Naive B cell (primary cell): ENCODE results near the gene MYBPC1. TPM values are rescaled to one million over a fixed set of nuclear protein-coding genes. Genes with fewer than 3 reads are reported as not detected.
A peak's percentile ranks its signal among the peaks of the same experiment; 100 is the strongest.
"Not testable (repeated sequence)": the region's sequence is repeated elsewhere in the genome, so short reads cannot be mapped to it uniquely, and the experiment has no call there.

Experiments used
- ATAC-seq, 2 donors: fragments of 150-1000 bp; cut with Tn5 transposase; 2 replicates each; pipeline ENCODE4 v1.10.0; 2021; ENCODE audit warnings: low read depth in 2 of 2, mild to moderate bottlenecking in 2 of 2, moderate library complexity in 2 of 2
- DNase-seq: peaks from one replicate; pipeline ENCODE4 v3.0.0; 2022
- H3K27ac Mint-ChIP-seq, 6 donors: one replicate each; pipeline ENCODE4 v1.8.0; 2020 to 2022; ENCODE audit warnings: mild to moderate bottlenecking in 6 of 6, mixed read lengths in 6 of 6, moderate library complexity in 5 of 6, inconsistent platforms in 2 of 6
- H3K27me3 Mint-ChIP-seq, 3 donors: one replicate each; pipeline ENCODE4 v1.8.0; 2021 to 2022; ENCODE audit warnings: mixed read lengths in 3 of 3, mild to moderate bottlenecking in 1 of 3
- H3K36me3 Mint-ChIP-seq, 2 donors: one replicate each; pipeline ENCODE4 v1.8.0; 2020 to 2022; ENCODE audit warnings: mixed read lengths in 2 of 2, inconsistent platforms in 1 of 2, mild to moderate bottlenecking in 1 of 2
- H3K4me1 Mint-ChIP-seq, 3 donors: one replicate each; pipeline ENCODE4 v1.8.0; 2020 to 2022; ENCODE audit warnings: mixed read lengths in 3 of 3, inconsistent platforms in 1 of 3, mild to moderate bottlenecking in 1 of 3, moderate library complexity in 1 of 3
- H3K4me3 Mint-ChIP-seq, 8 donors: one replicate each; pipeline ENCODE4 v1.8.0; 2020 to 2022; ENCODE audit warnings: mild to moderate bottlenecking in 8 of 8, mixed read lengths in 8 of 8, moderate library complexity in 8 of 8, inconsistent platforms in 2 of 8
- H3K9me3 Mint-ChIP-seq, 7 donors: one replicate each; pipeline ENCODE4 v1.8.0; 2020 to 2022; ENCODE audit warnings: mixed read lengths in 7 of 7, mild to moderate bottlenecking in 5 of 7, inconsistent platforms in 2 of 7, moderate library complexity in 1 of 7
- polyA plus RNA-seq, 6 donors: library from polyadenylated mRNA; unstranded; fragments of 300-500 nt; fragmentation: Illumina TruSeq; gene quantifications; one replicate each; pipeline ENCODE4 v1.2.3, GENCODE V29; 2021; ENCODE audit warnings: low read depth in 6 of 6

Gene MYBPC1
- polyA plus RNA-seq, 6 donors from 2014 or later, result not detected

DNA sequence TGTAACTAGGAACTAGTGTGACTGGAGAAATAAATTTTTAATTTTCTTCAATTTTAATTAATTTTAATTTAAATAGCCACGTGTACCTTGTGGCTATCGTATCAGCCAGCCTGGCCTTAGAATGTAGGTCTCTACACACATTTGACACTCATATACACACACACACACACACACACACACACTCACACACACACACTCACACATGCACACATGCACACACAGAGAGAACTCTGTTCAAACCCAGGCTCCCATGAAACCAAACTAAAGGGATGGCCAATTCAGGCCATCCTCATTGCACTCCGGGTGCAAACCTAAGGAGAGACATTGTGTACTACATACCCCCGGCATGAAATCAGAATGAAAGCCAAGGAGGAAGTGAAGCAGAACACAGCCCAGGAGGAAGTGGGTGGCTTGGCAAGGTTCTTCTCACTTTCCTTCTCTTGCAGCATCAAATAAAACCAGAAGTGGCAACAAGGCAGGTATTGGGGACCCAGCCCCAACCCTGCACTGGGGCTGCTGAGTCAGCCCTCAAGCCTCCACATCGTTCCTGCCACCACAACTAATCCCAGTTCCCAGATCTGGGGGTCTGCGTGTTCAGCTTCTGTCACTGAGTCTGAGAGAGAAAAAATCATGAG is 76.5 kb downstream of the MYBPC1 start:
- H3K27ac Mint-ChIP-seq, result peak overlapping the region; percentile 58 to 97 (median 80)
- peak; percentile 71 for DNase-seq
- H3K36me3 Mint-ChIP-seq, result no peaks in the 10 kb centered on the region
- peak; percentile 96 to 97 for ATAC-seq
- peaks cover 0 to 3% (median 0%) of the 10 kb centered on the region in 3 donors for H3K27me3 Mint-ChIP-seq
- H3K9me3 Mint-ChIP-seq, result peaks cover 0 to 3% (median 0%) of the 10 kb centered on the region in 7 donors
- H3K4me3 Mint-ChIP-seq, result peak overlapping the region; percentile 6 to 86 (median 69)
- peaks cover 17 to 30% (median 19%) of the 10 kb centered on the region in 3 donors for H3K4me1 Mint-ChIP-seq

DNA sequence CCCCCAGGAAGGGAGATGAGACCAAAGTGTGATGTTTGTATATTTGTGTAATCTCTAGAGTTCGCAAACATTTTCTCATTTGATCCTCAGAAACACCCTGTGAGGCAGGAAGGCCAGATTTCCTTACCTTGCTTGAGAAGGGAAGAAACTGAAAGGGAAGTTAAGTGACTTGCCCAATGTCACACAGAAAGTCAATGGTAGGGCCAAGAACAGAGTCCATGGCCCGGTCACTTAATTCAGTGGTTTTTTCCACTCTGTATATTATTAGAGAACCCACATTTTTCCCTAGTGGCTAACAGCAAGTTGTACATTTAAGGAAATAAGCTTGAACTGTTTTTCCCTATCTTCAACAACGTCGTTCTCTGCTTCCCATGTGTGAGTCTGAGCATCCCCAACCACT is 77.1 kb downstream of the MYBPC1 start:
- DNase-seq (no peak), ATAC-seq (no peak)
- H3K27ac Mint-ChIP-seq, result peak overlapping the region in 5 of 6 donors; percentile 56 to 83 (median 67)

DNA sequence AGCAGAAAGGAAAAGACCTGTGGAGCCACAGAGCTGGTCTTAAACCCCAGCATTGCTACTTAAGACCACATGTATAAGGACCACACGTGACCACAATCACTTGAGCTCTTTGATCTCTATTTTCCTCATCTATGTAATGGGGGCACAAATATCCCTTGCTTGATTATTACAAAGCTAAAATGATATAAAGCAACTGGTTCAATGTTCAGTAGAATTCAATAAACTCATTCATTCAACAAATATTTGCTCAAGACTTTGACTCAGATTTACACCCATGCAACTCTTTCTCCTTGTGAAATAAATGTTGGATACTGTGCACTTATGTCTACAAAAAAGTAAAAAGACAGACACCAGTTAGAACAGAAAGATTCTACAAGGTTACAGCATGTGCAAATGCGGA is 80.8 kb downstream of the MYBPC1 start:
- DNase-seq (no peak), ATAC-seq (no peak)
- peaks cover 0 to 3% (median 0%) of the 10 kb centered on the region in 7 donors for H3K9me3 Mint-ChIP-seq
- no peaks in the 10 kb centered on the region for H3K36me3 Mint-ChIP-seq
- no peak overlapping the region for H3K4me3 Mint-ChIP-seq
- H3K27me3 Mint-ChIP-seq, result no peaks in the 10 kb centered on the region
- no peak overlapping the region for H3K27ac Mint-ChIP-seq
- H3K4me1 Mint-ChIP-seq, result peaks cover 15 to 24% (median 19%) of the 10 kb centered on the region in 3 donors

More for the DNA sequence above, 77.1 kb downstream of the MYBPC1 start:
- peaks cover 0 to 3% (median 0%) of the 10 kb centered on the region in 7 donors for H3K9me3 Mint-ChIP-seq
- no peaks in the 10 kb centered on the region for H3K27me3 Mint-ChIP-seq
- H3K4me3 Mint-ChIP-seq, result peak overlapping the region in 5 of 8 donors; percentile 45 to 86 (median 76)
- H3K4me1 Mint-ChIP-seq, result peaks cover 17 to 30% (median 19%) of the 10 kb centered on the region in 3 donors
- H3K36me3 Mint-ChIP-seq, result no peaks in the 10 kb centered on the region

DNA sequence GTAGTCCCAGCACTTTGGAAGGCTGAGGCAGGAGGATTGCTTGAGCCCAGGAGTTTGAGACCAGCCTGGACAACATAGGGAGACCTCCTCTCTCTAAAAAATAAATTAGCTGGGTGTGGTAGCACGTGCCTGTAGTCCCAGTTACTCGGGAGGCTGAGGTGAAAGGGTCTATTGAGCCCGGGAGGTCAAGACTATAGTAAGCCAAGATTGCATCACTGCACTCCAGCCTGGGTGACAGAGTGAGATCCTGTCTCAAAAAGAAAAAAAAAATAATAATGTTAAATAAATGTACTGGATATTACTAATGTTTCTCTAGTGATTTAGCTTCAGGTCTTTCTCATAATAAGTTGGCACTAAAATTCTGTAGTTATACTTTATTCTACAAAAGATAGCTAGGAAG is 81.7 kb downstream of the MYBPC1 start:
- H3K4me3 Mint-ChIP-seq, H3K36me3 Mint-ChIP-seq: not testable (repeated sequence)

DNA sequence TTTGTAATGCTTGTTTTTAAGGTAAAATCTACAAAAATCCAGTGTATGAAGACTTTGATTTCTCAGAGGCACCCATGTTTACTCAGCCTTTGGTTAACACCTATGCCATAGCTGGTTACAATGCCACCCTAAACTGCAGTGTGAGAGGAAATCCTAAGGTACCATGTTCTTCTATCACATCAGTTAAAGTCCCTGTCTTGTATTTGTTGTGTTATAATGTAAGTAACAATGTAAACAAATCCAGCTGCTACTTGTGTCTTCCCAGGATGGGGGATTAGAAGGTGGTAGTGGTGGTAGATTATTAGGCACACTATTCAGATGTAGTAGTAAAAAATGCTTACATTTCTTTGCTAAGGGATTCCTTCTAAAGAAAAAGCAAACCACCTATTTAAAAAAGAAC is 83.3 kb downstream of the MYBPC1 start:
- H3K9me3 Mint-ChIP-seq, result no peaks in the 10 kb centered on the region
- H3K27ac Mint-ChIP-seq, result peak overlapping the region in 1 of 6 donors; percentile 33
- H3K4me3 Mint-ChIP-seq, result no peak overlapping the region
- peaks cover 3 to 7% (median 6%) of the 10 kb centered on the region in 3 donors for H3K4me1 Mint-ChIP-seq
- H3K36me3 Mint-ChIP-seq, result no peaks in the 10 kb centered on the region
- DNase-seq (no peak), ATAC-seq (no peak)
- H3K27me3 Mint-ChIP-seq, result no peaks in the 10 kb centered on the region

More for the DNA sequence above, 81.7 kb downstream of the MYBPC1 start:
- Mint-ChIP-seq H3K27ac (peak overlapping the region in 1 of 6 donors; percentile 13), H3K4me1 (peaks cover 7 to 16% (median 10%) of the 10 kb centered on the region in 3 donors)
- H3K9me3 Mint-ChIP-seq, ATAC-seq, H3K27me3 Mint-ChIP-seq, DNase-seq: not testable (repeated sequence)

DNA sequence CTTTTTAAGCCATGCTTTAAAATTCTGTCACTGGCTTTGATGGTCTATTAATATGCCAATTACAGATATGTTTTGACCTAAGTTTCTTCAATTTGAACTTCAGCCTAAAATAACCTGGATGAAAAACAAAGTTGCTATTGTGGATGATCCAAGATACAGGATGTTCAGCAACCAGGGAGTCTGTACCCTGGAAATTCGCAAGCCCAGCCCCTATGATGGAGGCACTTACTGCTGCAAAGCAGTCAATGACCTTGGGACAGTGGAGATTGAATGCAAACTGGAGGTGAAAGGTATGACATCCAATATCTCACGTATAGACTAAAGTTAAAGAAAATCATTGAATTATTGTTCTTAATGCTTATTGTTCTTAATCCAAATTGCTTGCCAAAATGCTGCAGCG is 85.5 kb downstream of the MYBPC1 start:
- DNase-seq (no peak), ATAC-seq (no peak)
- Mint-ChIP-seq H3K27me3 (no peaks in the 10 kb centered on the region), H3K4me1 (peaks cover 3 to 7% (median 6%) of the 10 kb centered on the region in 3 donors), H3K36me3 (no peaks in the 10 kb centered on the region), H3K27ac (no peak overlapping the region), H3K9me3 (no peaks in the 10 kb centered on the region), H3K4me3 (no peak overlapping the region)

DNA sequence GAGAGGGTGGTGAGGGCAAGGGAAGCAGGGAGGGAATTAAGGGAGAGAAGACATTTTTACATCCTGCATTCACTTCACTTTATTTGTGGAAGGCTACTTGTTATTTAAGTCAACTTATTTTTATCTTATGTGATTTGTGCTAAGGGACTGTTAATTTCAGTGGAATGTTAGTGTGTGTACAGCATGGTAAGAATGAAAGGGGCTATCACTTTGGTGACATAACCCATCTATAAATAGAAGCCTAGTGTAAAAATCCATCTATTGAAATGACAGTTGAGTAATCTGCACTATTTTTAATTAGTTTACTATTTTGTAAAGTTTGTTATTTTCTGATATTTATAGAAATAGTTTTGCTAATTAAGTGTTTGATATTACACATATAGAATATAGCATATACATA is 85.9 kb downstream of the MYBPC1 start:
- Mint-ChIP-seq H3K4me3 (no peak overlapping the region), H3K4me1 (peaks cover 3 to 7% (median 6%) of the 10 kb centered on the region in 3 donors), H3K27ac (no peak overlapping the region), H3K36me3 (no peaks in the 10 kb centered on the region), H3K27me3 (no peaks in the 10 kb centered on the region), H3K9me3 (no peaks in the 10 kb centered on the region)
- DNase-seq (no peak), ATAC-seq (no peak)

DNA sequence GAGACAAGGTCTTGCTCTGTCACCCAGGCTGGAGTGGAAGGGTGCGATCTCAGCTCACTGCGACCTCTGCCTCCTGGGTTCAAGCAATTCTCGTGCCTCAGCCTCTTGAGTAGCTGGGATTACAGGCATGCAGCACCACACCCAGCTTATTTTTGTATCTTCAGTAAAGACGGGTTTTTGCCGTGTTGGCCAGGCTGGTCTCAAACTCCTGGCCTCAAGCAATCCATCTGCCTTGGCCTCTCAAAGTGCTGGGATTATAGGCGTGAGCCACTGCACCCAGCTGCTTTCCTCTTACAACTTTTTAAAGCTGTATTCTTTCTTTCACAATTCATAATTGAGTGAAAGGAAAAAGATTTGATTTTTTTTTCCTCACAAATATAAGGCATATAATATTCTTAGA is 86.9 kb downstream of the MYBPC1 start:
- not testable (repeated sequence) for H3K4me3 Mint-ChIP-seq, H3K27me3 Mint-ChIP-seq, H3K4me1 Mint-ChIP-seq, H3K27ac Mint-ChIP-seq, ATAC-seq, H3K36me3 Mint-ChIP-seq, DNase-seq, H3K9me3 Mint-ChIP-seq

DNA sequence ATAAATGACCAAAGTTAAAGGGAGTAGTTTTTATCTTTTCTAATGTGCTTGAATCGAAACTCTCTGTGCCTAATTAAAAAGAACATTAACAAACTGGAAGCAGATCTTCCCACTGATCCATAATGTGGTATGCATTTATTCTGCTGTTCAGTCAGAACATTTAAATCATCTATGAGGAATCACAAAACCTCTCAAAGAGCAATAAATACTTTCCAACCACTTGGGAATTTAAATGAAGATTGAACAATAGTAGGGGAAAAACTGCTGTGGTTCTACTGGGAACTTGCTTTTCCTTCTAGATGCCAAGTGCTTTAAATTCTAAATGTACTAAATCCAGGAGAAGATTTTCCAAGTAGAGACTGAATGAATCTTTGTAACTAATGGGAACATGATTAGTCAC is 90.3 kb downstream of the MYBPC1 start:
- no peak for ATAC-seq
- no peak for DNase-seq
- H3K4me1 Mint-ChIP-seq, result peaks cover 0 to 4% (median 0%) of the 10 kb centered on the region in 3 donors
- H3K27me3 Mint-ChIP-seq, result no peaks in the 10 kb centered on the region
- H3K36me3 Mint-ChIP-seq, result no peaks in the 10 kb centered on the region
- H3K27ac Mint-ChIP-seq, result no peak overlapping the region
- H3K9me3 Mint-ChIP-seq, result no peaks in the 10 kb centered on the region
- no peak overlapping the region for H3K4me3 Mint-ChIP-seq

DNA sequence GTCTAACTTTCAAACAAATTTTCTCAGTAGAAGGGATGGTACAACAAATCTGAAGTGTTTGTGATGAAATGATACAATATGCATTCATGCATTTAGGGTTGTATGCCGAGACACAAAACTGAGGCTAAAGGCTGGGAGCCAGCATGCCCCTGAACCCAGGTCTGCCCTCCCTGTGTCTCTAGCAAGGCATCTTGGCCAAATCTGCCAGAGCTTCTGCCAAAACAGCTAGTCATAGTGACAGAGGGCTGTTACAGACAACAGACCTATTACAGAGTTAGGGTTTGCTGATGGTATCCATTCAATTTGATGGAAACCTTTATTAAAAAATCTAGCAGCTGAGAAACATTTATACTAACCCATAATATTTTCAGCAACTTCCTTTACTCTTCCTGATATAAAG is 91.4 kb downstream of the MYBPC1 start:
- peak overlapping the region in 1 of 6 donors; percentile 37 for H3K27ac Mint-ChIP-seq
- H3K9me3 Mint-ChIP-seq, result no peaks in the 10 kb centered on the region
- ATAC-seq (no peak), DNase-seq (no peak)
- peaks cover 0 to 4% (median 2%) of the 10 kb centered on the region in 3 donors for H3K4me1 Mint-ChIP-seq
- H3K4me3 Mint-ChIP-seq, result no peak overlapping the region
- no peaks in the 10 kb centered on the region for H3K36me3 Mint-ChIP-seq
- H3K27me3 Mint-ChIP-seq, result no peaks in the 10 kb centered on the region

DNA sequence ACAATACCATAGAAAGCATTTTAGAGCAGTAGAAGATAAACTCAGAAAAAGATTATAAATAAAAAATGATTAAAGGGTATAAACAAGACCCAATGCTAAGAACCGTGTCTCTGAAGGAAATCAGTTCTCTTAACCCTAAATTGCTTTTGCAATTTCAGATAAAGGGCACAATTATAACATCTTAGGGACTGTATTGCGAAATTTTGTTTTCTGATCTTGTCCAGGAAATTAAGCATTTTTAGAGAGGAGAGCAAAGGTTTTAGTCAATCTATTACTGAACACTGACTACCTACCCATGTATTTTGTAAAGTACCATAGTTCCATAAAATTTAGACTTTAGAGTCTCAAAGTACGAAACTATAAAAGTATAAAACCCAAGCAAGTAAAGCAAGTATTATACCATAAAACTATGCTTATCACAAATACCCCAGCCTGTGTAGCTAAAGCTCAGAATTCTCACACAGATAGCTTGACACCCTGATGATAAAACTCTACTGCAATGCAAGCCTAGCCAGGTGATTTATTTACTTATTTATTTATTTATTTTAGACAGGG is 95.8 kb downstream of the MYBPC1 start:
- Mint-ChIP-seq H3K36me3 (no peaks in the 10 kb centered on the region), H3K9me3 (no peaks in the 10 kb centered on the region), H3K27ac (peak overlapping the region in 1 of 6 donors; percentile 27), H3K4me1 (peaks cover 6 to 13% (median 12%) of the 10 kb centered on the region in 3 donors), H3K4me3 (no peak overlapping the region), H3K27me3 (no peaks in the 10 kb centered on the region)
- ATAC-seq (no peak), DNase-seq (no peak)

DNA sequence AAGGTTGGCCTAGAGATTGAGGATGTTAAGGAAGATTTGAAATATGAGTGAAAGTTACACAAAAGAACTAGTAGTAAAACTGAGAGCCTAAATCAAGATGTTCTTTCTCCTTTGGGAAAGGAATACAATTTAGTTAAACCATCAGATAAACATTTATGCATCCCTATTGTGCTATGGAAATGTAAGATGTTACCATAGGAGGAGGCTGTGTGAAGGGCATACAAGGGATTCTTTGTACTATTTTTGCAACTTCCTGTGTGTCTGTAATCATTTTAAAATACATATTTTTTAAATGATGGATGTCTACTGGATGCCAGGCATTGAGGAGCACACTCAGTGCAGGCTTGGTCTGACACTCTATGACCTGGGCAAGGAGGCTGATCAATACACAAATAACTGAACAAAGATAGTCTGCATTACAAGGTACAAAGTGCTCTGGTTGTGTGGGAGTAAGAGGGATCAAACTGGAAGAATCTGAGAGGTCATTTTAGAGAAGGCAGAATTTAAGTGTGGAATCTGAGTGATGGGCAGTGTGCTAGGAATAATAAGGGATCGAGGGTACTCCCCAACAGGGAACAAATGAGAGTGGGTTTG is 96.8 kb downstream of the MYBPC1 start:
- ATAC-seq, result no peak
- DNase-seq, result no peak
- no peaks in the 10 kb centered on the region for H3K9me3 Mint-ChIP-seq
- H3K4me3 Mint-ChIP-seq, result peak overlapping the region in 1 of 8 donors; percentile 53
- no peaks in the 10 kb centered on the region for H3K27me3 Mint-ChIP-seq
- no peaks in the 10 kb centered on the region for H3K36me3 Mint-ChIP-seq
- H3K27ac Mint-ChIP-seq, result peak overlapping the region in 2 of 6 donors; percentile 7 to 84
- H3K4me1 Mint-ChIP-seq, result peaks cover 14 to 21% (median 16%) of the 10 kb centered on the region in 3 donors

DNA sequence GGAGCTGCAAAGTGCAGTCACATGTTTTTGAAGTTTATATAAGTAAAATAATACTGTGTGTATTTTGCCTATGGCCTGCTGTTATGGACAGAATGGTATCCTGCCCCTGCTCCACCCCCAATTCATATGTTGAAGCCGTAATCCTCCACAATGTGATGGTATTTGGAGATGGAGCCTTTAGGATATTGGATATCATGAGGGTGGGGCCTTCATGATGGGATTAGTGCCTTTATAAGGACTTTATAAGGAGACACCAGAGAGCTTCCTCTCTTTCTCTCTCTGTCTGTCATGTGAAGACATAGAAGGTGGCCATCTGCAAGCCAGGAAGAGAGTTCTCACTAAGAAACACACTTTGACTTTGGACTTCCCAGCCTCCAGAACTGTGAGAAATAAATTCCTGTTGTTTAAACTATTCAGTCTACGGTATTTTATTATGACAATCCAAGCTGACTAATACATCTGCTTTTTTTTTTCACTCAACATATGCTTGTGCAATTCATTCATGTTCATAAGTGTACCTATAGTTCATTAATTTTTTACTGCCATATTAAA is 99.6 kb downstream of the MYBPC1 start:
- H3K4me1 Mint-ChIP-seq, result peaks cover 28 to 38% (median 32%) of the 10 kb centered on the region in 3 donors
- DNase-seq, result no peak
- H3K9me3 Mint-ChIP-seq, result no peaks in the 10 kb centered on the region
- peak overlapping the region in 2 of 8 donors; percentile 36 to 47 for H3K4me3 Mint-ChIP-seq
- peaks cover 0 to 8% of the 10 kb centered on the region in 2 donors for H3K36me3 Mint-ChIP-seq
- peak overlapping the region in 2 of 6 donors; percentile 33 to 96 for H3K27ac Mint-ChIP-seq
- ATAC-seq, result no peak
- no peaks in the 10 kb centered on the region for H3K27me3 Mint-ChIP-seq
